ENCODE measurements around the gene MINAR1.

Gene MINAR1

DNA sequence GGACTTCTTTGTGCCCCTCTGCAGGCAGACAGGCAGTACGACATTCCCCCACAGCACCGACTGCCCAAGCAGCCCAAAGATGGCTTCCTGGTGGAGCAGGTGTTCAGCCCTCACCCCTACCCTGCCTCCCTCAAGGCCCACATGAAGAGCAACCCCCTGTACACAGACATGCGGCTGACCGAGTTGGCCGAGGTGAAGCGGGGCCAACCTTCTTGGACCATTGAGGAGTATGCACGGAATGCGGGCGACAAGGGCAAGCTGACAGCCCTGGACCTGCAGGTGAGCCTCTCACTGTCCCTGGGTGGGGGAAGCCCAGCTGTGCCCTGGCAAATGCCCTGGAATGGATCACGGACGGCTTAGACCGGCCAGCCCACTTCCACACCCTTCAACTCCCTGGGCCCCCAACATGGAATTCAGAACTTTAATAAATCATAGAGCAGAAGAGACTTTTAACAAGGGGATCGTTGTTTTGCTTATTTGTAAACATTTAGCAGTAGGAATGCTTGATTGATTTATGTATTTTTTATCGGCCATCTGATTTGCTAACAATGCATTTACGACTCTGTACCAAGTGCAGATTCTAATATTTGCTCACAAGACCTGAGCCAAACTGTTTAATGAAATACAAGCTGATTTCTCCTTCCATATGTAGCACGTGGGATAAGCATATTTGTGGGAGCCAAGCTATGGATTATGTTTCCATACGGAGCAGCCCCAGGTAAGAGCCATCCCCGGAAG is 31.1 kb downstream of the MINAR1 start:
- no peak for DNase-seq

DNA sequence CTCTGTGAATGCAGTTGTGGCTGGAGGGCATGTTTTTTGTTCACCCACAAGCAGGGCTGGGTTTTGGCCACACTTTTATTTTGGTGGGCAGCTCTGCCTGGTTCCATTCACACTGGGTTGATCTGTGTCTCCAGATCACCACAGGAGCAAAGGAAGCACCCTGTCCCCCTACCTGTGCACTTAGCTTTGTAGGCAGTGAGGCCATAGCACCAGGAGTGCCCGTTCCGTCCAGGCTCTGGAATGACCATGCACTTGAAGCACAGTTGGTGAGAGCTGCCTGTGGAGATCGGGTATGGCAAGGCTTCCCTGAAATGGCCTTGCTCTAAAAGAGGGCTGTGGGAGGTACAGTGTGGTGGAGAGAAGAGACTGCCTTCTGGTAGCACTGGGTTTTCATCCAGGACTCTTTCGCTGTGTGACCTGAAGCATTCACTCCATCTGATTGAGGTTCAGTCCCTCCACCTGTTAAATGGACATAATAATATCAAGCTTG is 31.7 kb downstream of the MINAR1 start:
- DNase-seq, result no peak

DNA sequence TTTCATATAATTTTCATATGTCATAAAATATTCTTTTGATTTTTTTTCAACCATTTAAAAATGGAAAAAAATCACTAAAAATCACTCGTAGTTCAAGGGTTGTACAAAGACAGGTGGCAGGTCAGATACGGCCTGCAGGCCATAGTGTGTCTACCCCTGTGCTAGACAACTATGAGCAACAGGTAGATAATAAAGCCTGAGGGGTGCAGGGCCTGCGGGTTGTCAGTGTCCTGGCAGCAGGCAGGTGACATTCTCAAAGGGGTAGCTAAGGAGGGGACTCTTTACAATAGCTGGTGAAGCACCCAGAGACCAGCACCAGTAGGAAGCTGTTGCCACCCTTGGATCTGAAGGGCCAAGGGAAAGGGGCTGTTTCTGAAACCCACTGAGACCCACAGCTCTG is 34.4 kb downstream of the MINAR1 start:
- DNase-seq, result no peak

DNA sequence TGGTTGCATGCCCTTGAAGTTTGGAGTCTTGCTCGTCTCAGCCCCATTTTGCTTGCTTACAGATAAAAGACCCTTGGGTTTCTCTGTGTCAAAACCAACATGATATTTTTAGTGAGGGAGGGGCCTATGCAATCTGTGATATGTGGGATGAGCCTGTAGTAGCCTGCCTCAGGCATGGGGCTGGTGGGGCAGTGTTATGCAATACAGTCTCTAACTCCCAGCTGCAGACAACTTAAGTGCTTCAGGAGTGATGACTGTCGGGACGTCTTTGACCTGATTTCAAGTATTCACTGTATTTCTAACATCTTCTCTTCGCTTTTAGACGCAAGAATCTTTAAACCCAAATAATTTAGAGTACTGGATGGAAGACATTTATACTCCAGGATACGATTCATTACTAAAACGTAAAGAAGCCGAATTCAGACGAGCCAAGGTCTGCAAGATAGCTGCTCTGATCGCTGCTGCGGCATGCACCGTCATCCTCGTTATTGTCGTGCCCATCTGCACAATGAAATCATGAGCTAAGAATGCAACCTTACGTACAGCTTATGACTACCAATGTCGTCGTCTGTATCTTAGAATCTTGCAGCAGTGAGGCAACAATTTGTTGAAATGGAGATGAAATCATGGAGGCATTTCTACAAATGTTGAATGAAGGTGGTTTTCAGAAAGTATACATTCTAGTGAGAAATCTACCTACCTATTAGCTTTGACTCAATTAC is 35.9 kb downstream of the MINAR1 start:
- DNase-seq, result no peak

DNA sequence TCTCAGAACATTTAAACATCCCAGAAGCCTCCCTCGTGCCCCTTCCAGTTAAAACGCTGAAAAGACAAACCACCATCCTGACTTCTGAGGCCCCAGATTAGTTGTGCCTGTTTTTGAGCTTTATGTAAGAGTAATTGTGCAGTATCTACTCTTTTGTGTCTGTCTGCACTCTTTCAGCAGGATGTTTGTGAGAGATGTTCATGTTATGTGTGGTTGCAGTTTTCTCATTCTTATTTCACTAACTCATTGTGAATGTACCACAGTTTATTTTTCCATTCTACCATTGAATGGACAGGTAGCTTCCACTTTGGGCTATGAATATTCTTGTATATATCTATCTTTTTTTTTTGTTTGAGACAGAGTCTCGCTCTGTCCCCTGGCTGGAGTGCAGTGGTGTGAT is 40.3 kb downstream of the MINAR1 start:
- no peak for DNase-seq

DNA sequence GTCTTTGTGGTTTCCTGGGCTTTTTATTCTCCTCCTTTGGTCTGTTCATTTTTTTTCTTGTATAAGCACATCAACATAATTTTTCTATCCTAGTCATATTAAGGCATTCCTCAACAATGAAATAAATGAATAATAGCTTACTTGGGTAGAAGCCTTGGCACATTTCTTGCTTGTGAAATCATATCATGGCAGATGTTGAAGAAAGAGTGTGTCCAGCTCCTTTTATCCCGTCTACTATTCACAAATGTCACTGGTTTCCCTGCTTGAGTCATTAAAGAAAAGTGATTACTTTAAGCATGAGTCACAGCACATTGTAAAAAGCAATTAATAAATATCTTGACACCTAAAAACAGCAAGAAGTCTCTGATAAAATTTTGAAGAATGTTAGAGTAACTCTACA is 42.1 kb downstream of the MINAR1 start:
- no peak for DNase-seq

DNA sequence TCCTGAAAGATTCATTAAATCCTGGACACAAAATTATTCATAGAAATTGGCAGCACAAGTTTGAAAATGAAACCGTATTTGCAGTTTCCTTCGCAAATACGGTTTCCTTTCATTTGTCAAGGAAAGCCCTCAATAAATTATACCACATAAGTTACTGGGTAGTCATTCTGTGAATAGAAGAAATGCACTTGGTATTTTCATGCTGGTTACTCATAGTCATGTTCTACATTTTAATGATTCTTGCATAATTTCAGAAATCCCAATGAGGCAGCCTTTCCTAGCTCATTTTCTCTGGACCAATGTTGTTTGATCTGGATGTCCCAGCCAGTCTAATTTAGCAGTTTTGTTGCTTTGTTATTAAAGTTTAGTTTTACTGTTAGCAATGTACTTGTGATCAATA is 43.2 kb downstream of the MINAR1 start:
- no peak for DNase-seq

DNA sequence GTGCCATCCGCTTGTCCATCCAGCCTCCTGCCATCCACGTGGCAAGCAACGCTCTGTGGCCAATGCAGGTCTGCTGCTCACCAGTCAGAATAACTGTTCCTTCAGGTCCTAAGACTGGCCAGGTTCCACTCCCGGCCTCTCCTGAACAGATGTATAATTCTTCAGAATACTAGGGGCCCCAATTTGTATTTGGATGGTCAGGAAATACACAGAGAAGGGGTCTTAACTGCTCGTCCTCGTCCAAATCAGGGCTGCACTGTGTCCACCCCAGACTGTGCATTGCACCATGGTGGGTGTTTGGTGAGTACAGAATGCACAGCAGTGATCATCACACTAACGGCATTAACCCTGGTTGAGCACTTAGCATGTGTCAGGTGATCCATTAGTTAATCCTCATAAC is 46.0 kb downstream of the MINAR1 start:
- no peak for DNase-seq

DNA sequence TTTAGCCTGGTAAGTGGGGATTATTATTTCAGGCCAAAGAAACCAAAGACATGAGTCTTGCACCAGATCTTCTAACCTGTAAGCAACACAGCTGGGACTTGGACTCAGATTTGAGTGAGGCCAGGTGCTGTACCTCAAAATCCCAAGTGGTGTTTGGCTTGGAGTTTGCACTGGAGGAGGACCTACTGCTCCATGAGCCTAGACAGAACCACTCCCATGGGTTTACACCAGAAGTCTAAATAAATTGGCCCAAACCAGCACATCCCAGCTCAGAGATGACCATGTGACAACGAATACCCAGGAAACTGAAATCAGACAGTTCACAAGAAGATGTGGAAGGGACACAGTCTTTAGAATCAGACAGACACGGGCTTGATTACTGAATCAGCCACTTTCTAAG is 47.5 kb downstream of the MINAR1 start:
- no peak for DNase-seq

DNA sequence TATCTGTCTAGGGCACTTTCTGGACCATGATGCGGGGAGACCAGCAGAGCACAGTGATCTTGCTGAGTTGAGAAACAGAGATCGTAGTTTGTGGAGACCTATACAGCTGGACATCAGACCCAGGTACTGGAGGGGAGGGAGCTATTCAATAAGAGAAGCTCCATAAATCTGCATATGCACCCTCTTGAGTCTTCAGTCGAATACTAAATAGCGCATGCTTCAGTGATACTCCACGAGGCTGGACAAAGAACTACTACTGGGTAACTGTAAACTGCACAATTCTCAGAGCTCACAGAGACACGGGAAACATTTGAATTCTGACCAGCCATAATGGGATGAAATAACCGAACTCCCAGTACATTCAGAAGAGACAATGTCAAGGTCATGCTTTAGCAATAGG is 49.7 kb downstream of the MINAR1 start:
- no peak for DNase-seq
